ENCODE results near the gene PTPRU. TPM values are rescaled to one million over a fixed set of nuclear protein-coding genes. Genes with fewer than 3 reads are reported as not detected.

PTPRU gene
- total RNA-seq, 1 experiment from 2014 or later = 45.5 TPM

DNA sequence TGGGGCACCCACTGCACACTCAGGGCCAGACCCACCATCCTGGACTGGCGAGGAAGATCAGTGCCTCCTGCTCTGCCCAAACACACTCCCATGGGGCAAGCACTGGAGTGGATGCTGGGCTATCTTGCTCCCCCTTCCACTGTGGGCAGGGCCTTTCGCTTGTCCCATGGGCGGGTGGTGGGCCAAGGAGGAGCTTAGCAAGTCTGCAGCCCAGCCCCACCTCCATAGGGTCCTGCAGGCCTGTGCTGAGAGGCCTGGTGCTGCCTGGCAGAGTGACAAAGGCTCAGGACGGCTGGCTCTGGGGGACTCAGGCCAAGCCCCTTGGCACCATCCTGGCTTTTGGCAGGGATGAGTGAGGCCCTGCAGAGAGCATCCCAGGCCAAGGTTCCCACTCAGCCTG is 89.4 kb downstream of the PTPRU start:
- Histone ChIP-seq H2BK120ac (ENCODE audit: low read depth, low read length, poor library complexity, severe bottlenecking) (no peak overlapping the region), H2AK5ac (ENCODE audit: insufficient read length, low read length) (no peak overlapping the region), H3K23me2 (ENCODE audit: insufficient read length, low read depth, low read length, poor library complexity, severe bottlenecking) (no peaks in the 10 kb centered on the region), H4K20me1 (ENCODE audit: control insufficient read depth, insufficient read depth, insufficient read length) (no peaks in the 10 kb centered on the region), H2BK5ac (ENCODE audit: insufficient read length, low read length) (no peak overlapping the region), H3K27me3 (ENCODE audit: insufficient read depth, low read length) (no peaks in the 10 kb centered on the region), H3K4ac (ENCODE audit: low read depth, low read length) (no peak overlapping the region), H3K4me1 (ENCODE audit: insufficient read depth, low read length) (no peaks in the 10 kb centered on the region; the same call in 1 of the 2 replicates), H3K27ac (ENCODE audit: insufficient read length, low read depth, low read length) (no peak overlapping the region), H3K18ac (ENCODE audit: insufficient read length, low read depth, low read length) (no peak overlapping the region), H2BK12ac (ENCODE audit: insufficient read length, low read depth, low read length) (no peak overlapping the region), H4K91ac (ENCODE audit: insufficient read length, low read depth, low read length) (no peak overlapping the region), H3K56ac (ENCODE audit: insufficient read length, low read depth, low read length) (no peak overlapping the region), H2BK20ac (ENCODE audit: low read depth, low read length, poor library complexity, severe bottlenecking) (no peak overlapping the region), H2BK15ac (ENCODE audit: low read depth, low read length) (no peak overlapping the region), H3K9me3 (ENCODE audit: control insufficient read depth, low read depth, low read length) (no peaks in the 10 kb centered on the region), H3K14ac (ENCODE audit: insufficient read depth, low read length) (no peak overlapping the region), H3K23ac (ENCODE audit: insufficient read length, low read depth, low read length) (no peak overlapping the region), H3T11ph (ENCODE audit: low read length) (no peak overlapping the region), H4K5ac (ENCODE audit: insufficient read length, low read depth, low read length) (no peak overlapping the region), H4K8ac (replicated peaks; ENCODE audit: insufficient read length, low read depth, low read length) (no peak overlapping the region), H3K79me2 (ENCODE audit: insufficient read depth, low read length) (no peaks in the 10 kb centered on the region), H3K9ac (ENCODE audit: extremely low read depth, insufficient read length, low read length) (no peak overlapping the region), H2AFZ (ENCODE audit: low read length) (no peak overlapping the region), H3K4me2 (ENCODE audit: insufficient read depth, insufficient read length, low read length) (peak overlapping the region; percentile 59), H3K79me1 (ENCODE audit: insufficient read depth, low read depth, low read length, poor library complexity, severe bottlenecking) (no peaks in the 10 kb centered on the region)
- peak overlapping the region; percentile 37 to 63; a peak in 2 of 5 replicates for H3K4me3 Mint-ChIP-seq
- peak overlapping the region in 2 of 3 experiments; percentile 75 to 87; a peak in 1 of 7 replicates for H3K27ac Mint-ChIP-seq
- H3K27me3 Mint-ChIP-seq (ENCODE audit: low read depth) = no peaks in the 10 kb centered on the region
- H3K9me3 Mint-ChIP-seq = no peaks in the 10 kb centered on the region
- H3K36me3 Mint-ChIP-seq (ENCODE audit: insufficient read depth in 1 of 3, low read depth in 3 of 3) = peaks cover 2 to 19% (median 13%) of the 10 kb centered on the region in 3 experiments; a peak in 5 of 7 replicates
- WGBS (ENCODE audit: extremely low coverage, insufficient read length, low lambda C conversion rate) = no CpG with 5 or more reads among the region's 4 CpGs
- DNase-seq = peak; percentile 71
- H3K4me1 Mint-ChIP-seq = peaks cover 13 to 18% of the 10 kb centered on the region in 2 experiments
- TF ChIP-seq, protein P1, sequence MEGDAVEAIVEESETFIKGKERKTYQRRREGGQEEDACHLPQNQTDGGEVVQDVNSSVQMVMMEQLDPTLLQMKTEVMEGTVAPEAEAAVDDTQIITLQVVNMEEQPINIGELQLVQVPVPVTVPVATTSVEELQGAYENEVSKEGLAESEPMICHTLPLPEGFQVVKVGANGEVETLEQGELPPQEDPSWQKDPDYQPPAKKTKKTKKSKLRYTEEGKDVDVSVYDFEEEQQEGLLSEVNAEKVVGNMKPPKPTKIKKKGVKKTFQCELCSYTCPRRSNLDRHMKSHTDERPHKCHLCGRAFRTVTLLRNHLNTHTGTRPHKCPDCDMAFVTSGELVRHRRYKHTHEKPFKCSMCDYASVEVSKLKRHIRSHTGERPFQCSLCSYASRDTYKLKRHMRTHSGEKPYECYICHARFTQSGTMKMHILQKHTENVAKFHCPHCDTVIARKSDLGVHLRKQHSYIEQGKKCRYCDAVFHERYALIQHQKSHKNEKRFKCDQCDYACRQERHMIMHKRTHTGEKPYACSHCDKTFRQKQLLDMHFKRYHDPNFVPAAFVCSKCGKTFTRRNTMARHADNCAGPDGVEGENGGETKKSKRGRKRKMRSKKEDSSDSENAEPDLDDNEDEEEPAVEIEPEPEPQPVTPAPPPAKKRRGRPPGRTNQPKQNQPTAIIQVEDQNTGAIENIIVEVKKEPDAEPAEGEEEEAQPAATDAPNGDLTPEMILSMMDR (conservative IDR thresholded peaks at IDR 0.05) = no peak

All from H9 (cell line).